Loucy (cell line): Measurements from ENCODE around the gene PBRM1.

Experiments
- H2AFZ ChIP-seq: fragments of 200-600 bp; sonication (generic); 2 replicates; pipeline ENCODE4 v1.6.0; 2016; ENCODE audit warnings: antibody characterized with exemption, mild to moderate bottlenecking, low read length, moderate library complexity
- H3F3A ChIP-seq: fragments of 200-600 bp; 2 replicates; pipeline ENCODE4 v1.6.0; 2016; ENCODE audit warnings: antibody characterized with exemption, low read depth, mild to moderate bottlenecking
- H3K27me3 ChIP-seq: fragments of 200-600 bp; sonication (generic); 2 replicates; pipeline ENCODE4 v1.6.1; 2014; ENCODE audit warnings: low read length, mild to moderate bottlenecking; ENCODE audit not compliant: insufficient read depth, poor library complexity, severe bottlenecking
- H3K36me3 ChIP-seq: fragments of 200-600 bp; sonication (generic); 2 replicates; pipeline ENCODE4 v1.6.1; 2016; ENCODE audit warnings: low read length; ENCODE audit not compliant: insufficient read depth
- H3K4me1 ChIP-seq: fragments of 200-600 bp; sonication (generic); 2 replicates; pipeline ENCODE4 v1.5.1; 2014; ENCODE audit warnings: low read length, mild to moderate bottlenecking; ENCODE audit not compliant: insufficient read depth, poor library complexity, severe bottlenecking
- H3K4me2 ChIP-seq: fragments of 200-600 bp; sonication (generic); 2 replicates; pipeline ENCODE4 v1.6.0; 2014; ENCODE audit warnings: antibody characterized with exemption, low read length, low read depth, mild to moderate bottlenecking; ENCODE audit not compliant: poor library complexity, severe bottlenecking
- H3K4me3 ChIP-seq: fragments of 200-600 bp; sonication (generic); 2 replicates; pipeline ENCODE4 v1.5.1; 2014; ENCODE audit warnings: low read length, mild to moderate bottlenecking, mixed read lengths; ENCODE audit not compliant: poor library complexity, severe bottlenecking
- H3K79me2 ChIP-seq: fragments of 200-600 bp; sonication (generic); 2 replicates; pipeline ENCODE4 v1.6.1; 2014; ENCODE audit warnings: low read length; ENCODE audit not compliant: insufficient read depth
- H3K9ac ChIP-seq: fragments of 200-600 bp; sonication (generic); 2 replicates; pipeline ENCODE4 v1.6.0; 2014; ENCODE audit warnings: mild to moderate bottlenecking, low read depth, low read length, moderate library complexity; ENCODE audit not compliant: poor library complexity, severe bottlenecking
- H3K9me2 ChIP-seq: fragments of 200-600 bp; sonication (generic); replicated peaks from 2 replicates; pipeline ENCODE4 v1.6.1; 2016; ENCODE audit warnings: low read depth, low read length, mixed read lengths
- H3K9me3 ChIP-seq: fragments of 200-600 bp; sonication (generic); 2 replicates; pipeline ENCODE4 v1.6.1; 2014; ENCODE audit warnings: mild to moderate bottlenecking, antibody characterized with exemption, low read length, low read depth; ENCODE audit not compliant: insufficient read depth
- H4K20me1 ChIP-seq: fragments of 200-600 bp; sonication (generic); 2 replicates; pipeline ENCODE4 v1.6.0; 2014; ENCODE audit warnings: antibody characterized with exemption, low read length, mild to moderate bottlenecking; ENCODE audit not compliant: insufficient read depth, poor library complexity, severe bottlenecking
- EZH2phosphoT487 ChIP-seq: fragments of 200-600 bp; IDR thresholded peaks from 2 replicates; pipeline ENCODE4 v1.6.1; 2018; ENCODE audit warnings: antibody characterized with exemption, mild to moderate bottlenecking, moderate library complexity, borderline replicate concordance
- TF ChIP-seq, protein P1 (sequence below): fragments of 200-600 bp; sonication (generic); conservative IDR thresholded peaks from 2 replicates; pipeline ENCODE4 v1.5.1; 2014; ENCODE audit warnings: mild to moderate bottlenecking, antibody characterized with exemption, low read length

Gene PBRM1

DNA sequence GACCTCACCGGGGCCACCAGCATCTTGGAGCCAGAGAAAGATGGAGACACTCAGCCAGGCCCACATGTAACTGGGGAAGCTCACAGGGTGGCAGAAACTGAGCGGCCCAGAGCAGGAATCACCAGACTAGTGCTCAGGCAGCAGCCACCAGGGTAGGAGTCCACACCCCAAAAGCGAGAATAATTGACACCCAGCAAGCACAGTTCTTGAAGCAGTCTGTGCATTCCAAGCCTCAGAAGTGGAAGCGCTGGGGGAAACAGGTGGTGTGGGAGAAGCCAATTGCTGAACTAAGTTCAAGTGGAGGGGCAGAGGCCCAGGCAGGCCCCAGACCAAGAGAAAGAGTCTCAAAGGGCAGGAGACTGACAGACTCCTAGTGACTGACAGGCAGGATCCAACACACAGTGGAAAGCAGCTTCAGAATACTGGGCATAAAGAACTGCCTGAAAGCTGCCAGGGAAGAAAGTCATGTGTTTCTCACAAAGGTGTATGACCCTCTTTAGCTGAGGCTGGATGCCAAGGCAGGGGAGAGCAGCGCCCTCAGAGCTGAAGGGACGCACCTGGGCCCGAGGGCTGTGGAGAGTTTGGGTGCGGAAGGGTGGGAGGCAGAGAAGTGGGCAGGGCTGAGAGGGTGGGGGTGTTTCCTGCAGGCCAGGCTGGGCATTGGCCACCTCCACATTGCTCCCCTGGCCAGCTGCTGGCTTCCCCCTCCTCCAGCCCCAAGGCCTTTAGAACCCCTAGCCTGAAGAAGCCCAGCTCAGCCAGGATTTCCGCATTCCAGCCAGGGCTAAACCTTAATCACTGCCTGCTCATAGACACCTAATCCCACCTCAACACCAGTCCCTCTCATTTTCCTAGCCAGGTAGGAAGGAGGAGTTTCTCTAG lies 159.8 kb downstream of the PBRM1 start:
- no peaks in the 10 kb centered on the region for H3F3A ChIP-seq
- H2AFZ ChIP-seq, result no peak overlapping the region
- H3K9me3 ChIP-seq, result no peaks in the 10 kb centered on the region
- H3K4me2 ChIP-seq, result no peak overlapping the region
- no peaks in the 10 kb centered on the region for H3K4me1 ChIP-seq
- no peaks in the 10 kb centered on the region for H3K27me3 ChIP-seq
- H3K4me3 ChIP-seq, result no peak overlapping the region
- no peak overlapping the region for H3K9ac ChIP-seq
- no peaks in the 10 kb centered on the region for H4K20me1 ChIP-seq
- H3K9me2 ChIP-seq, result no peaks in the 10 kb centered on the region
- H3K79me2 ChIP-seq, result no peaks in the 10 kb centered on the region
- TF ChIP-seq, protein P1, sequence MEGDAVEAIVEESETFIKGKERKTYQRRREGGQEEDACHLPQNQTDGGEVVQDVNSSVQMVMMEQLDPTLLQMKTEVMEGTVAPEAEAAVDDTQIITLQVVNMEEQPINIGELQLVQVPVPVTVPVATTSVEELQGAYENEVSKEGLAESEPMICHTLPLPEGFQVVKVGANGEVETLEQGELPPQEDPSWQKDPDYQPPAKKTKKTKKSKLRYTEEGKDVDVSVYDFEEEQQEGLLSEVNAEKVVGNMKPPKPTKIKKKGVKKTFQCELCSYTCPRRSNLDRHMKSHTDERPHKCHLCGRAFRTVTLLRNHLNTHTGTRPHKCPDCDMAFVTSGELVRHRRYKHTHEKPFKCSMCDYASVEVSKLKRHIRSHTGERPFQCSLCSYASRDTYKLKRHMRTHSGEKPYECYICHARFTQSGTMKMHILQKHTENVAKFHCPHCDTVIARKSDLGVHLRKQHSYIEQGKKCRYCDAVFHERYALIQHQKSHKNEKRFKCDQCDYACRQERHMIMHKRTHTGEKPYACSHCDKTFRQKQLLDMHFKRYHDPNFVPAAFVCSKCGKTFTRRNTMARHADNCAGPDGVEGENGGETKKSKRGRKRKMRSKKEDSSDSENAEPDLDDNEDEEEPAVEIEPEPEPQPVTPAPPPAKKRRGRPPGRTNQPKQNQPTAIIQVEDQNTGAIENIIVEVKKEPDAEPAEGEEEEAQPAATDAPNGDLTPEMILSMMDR, result no peak
- TF ChIP-seq EZH2phosphoT487, result no peak
- H3K36me3 ChIP-seq, result no peaks in the 10 kb centered on the region

DNA sequence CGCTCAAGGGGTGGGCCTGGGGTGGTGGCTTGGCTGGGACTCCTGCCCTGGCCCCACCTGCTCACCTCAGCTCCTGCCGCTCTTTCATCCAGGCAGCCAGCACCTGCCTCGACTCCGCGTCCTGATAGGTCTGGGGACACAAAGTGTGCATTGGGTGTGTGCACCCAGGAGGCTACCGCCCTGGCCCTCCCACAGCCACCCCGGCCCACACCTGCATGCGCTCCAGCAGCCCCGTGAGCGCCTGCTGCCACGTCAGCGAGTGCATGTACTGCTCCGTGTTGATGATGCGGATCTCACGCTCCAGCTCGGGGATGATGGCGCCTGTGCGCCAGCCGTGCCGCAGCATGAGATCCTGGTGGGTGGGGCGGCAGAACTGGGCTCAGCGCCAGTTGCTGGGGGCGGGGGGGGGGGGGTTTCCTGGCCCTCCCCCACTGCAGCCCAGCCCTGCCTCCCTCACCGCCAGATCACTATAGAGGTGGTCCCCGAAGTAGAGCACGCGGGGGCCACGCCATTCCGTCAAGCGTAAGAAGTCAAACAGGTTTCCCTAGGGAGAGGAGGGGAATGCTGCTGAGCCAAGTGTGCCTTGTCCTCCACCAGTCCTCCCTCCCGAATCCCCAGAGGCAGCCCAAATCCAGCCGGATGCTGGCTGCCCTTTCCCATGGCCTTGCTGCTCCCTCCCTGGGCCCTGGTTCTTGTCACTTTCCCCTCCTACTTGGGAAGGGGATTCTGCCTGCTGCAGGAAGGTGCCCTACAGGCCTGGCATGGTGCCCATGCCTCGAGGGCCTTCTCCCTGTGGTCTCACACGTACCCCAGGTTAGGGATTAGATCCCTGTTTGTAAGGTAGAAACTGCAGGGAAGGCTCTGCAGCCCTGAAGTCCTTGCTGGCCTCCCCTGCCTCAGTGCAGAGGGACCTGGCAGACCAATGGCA lies 160.7 kb downstream of the PBRM1 start:
- Histone ChIP-seq H3K36me3 (no peaks in the 10 kb centered on the region), H4K20me1 (no peaks in the 10 kb centered on the region), H3K4me2 (no peak overlapping the region), H3K4me3 (no peak overlapping the region), H3K9me2 (no peaks in the 10 kb centered on the region), H3F3A (no peaks in the 10 kb centered on the region), H3K4me1 (no peaks in the 10 kb centered on the region), H3K9me3 (no peaks in the 10 kb centered on the region), H3K27me3 (no peaks in the 10 kb centered on the region), H3K9ac (no peak overlapping the region), H3K79me2 (no peaks in the 10 kb centered on the region), H2AFZ (no peak overlapping the region)
- no peak for TF ChIP-seq EZH2phosphoT487
- TF ChIP-seq, protein P1, result no peak

DNA sequence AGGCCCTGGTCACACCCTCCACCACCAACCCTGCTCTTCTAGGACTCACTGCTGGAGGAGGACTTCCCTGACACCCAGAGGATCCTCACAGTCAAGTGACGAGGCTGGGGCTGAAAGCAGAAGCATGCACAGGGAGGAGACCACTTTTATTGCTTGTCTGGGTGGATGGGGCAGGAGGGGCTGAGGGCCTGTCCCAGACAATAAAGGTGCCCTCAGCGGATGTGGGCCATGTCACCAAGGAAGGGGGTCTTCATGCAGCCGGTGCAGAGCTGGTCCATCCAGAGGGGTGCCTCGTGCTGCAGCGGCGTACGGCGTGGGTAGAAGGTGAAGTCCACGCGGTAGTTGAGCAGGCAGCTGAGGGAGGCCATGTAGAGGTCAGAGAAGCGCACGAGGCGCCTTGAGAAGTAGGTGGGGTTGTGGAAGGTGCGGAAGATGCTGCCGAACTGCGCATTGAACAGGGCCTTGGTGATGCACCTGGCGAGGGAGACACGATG lies 161.4 kb downstream of the PBRM1 start:
- no peaks in the 10 kb centered on the region for H3K79me2 ChIP-seq
- no peaks in the 10 kb centered on the region for H3K9me3 ChIP-seq
- TF ChIP-seq EZH2phosphoT487, result no peak
- TF ChIP-seq, protein P1, result no peak
- no peaks in the 10 kb centered on the region for H4K20me1 ChIP-seq
- H3K36me3 ChIP-seq, result no peaks in the 10 kb centered on the region
- H3K27me3 ChIP-seq, result no peaks in the 10 kb centered on the region
- no peak overlapping the region for H3K4me3 ChIP-seq
- no peak overlapping the region for H3K4me2 ChIP-seq
- no peaks in the 10 kb centered on the region for H3F3A ChIP-seq
- no peak overlapping the region for H3K9ac ChIP-seq
- H2AFZ ChIP-seq, result no peak overlapping the region
- H3K9me2 ChIP-seq, result no peaks in the 10 kb centered on the region
- H3K4me1 ChIP-seq, result no peaks in the 10 kb centered on the region
